ENCODE data around the gene PLCG2. TPM values are rescaled to one million over a fixed set of nuclear protein-coding genes. Genes with fewer than 3 reads are reported as not detected.

Gene PLCG2
- total RNA-seq, 1 experiment from 2014 or later, result 14.4 TPM

- ChIA-PET CTCF (interaction anchor here (1.7 kb wide), 1 partner anchor 63 kb away, joined by 4 read pairs; no protein-coding TSS in a partner anchor), POLR2A (interaction anchor here (0.7 kb wide), 1 partner anchor 1238 kb away, joined by 5 read pairs; no protein-coding TSS in a partner anchor)
- Mint-ChIP-seq H3K27ac (ENCODE audit: unreplicated experiment) (no peak overlapping the region), H3K4me1 (ENCODE audit: low read depth, unreplicated experiment) (no peaks in the 10 kb centered on the region), H3K36me3 (ENCODE audit: insufficient read depth, unreplicated experiment) (no peaks in the 10 kb centered on the region), H3K9me3 (ENCODE audit: unreplicated experiment) (no peaks in the 10 kb centered on the region), H3K4me3 (ENCODE audit: unreplicated experiment) (no peak overlapping the region), H3K27me3 (ENCODE audit: insufficient read depth, unreplicated experiment) (no peaks in the 10 kb centered on the region)
- DNase-seq, result no peak
- Histone ChIP-seq H3K27me3 (replicated peaks; ENCODE audit: control insufficient read depth, insufficient read depth, low read length) (no peaks in the 10 kb centered on the region), H3K9me3 (no peaks in the 10 kb centered on the region), H3K4me1 (no peaks in the 10 kb centered on the region), H3K4me3 (ENCODE audit: low read depth, low read length) (no peak overlapping the region), H3K36me3 (ENCODE audit: control insufficient read depth, insufficient read depth, low read length) (no peaks in the 10 kb centered on the region)
- TF ChIP-seq CTCF (IDR thresholded peaks at IDR 0.05; ENCODE audit: insufficient read depth in 1 of 2, low read depth in 1 of 2, low read length in 1 of 2, severe bottlenecking in 1 of 2, unreplicated experiment in 1 of 2), result no peak
- BruUV-seq (replicated peaks), result no TSS peak
- intact Hi-C loops (cut with micrococcal nuclease; ENCODE audit: unreplicated experiment), result no loop called here
Observed at GRCh38 chr16:81810361-81810760, 31.3 kb downstream of the PLCG2 start.

- no peak for TF ChIP-seq CTCF (IDR thresholded peaks at IDR 0.05; ENCODE audit: insufficient read depth in 1 of 2, low read depth in 1 of 2, low read length in 1 of 2, severe bottlenecking in 1 of 2, unreplicated experiment in 1 of 2)
- no peak for DNase-seq
- H3K27me3 ChIP-seq (replicated peaks; ENCODE audit: control insufficient read depth, insufficient read depth, low read length), result no peaks in the 10 kb centered on the region
- no TSS peak for BruUV-seq (replicated peaks)
- no peaks in the 10 kb centered on the region for H3K4me1 Mint-ChIP-seq (ENCODE audit: low read depth, unreplicated experiment)
- intact Hi-C loops (cut with micrococcal nuclease; ENCODE audit: unreplicated experiment), result no loop called here
- CTCF ChIA-PET, result no interaction called here
- H3K36me3 ChIP-seq (ENCODE audit: control insufficient read depth, insufficient read depth, low read length), result no peaks in the 10 kb centered on the region
- H3K36me3 Mint-ChIP-seq (ENCODE audit: insufficient read depth, unreplicated experiment), result no peaks in the 10 kb centered on the region
- H3K27me3 Mint-ChIP-seq (ENCODE audit: insufficient read depth, unreplicated experiment), result no peaks in the 10 kb centered on the region
- H3K27ac Mint-ChIP-seq (ENCODE audit: unreplicated experiment), result no peak overlapping the region
- no peaks in the 10 kb centered on the region for H3K9me3 Mint-ChIP-seq (ENCODE audit: unreplicated experiment)
- POLR2A ChIA-PET, result no interaction called here
- no peaks in the 10 kb centered on the region for H3K9me3 ChIP-seq
- no peak overlapping the region for H3K4me3 ChIP-seq (ENCODE audit: low read depth, low read length)
- H3K4me1 ChIP-seq, result no peaks in the 10 kb centered on the region
- H3K4me3 Mint-ChIP-seq (ENCODE audit: unreplicated experiment), result no peak overlapping the region
Observed at GRCh38 chr16:81810894-81811538, 31.9 kb downstream of the PLCG2 start.

GRCh38 chr16:81813648-81814047 is 34.6 kb downstream of the PLCG2 start:
- Histone ChIP-seq H3K36me3 (ENCODE audit: control insufficient read depth, insufficient read depth, low read length) (no peaks in the 10 kb centered on the region), H3K9me3 (no peaks in the 10 kb centered on the region), H3K4me3 (ENCODE audit: low read depth, low read length) (no peak overlapping the region), H3K4me1 (no peaks in the 10 kb centered on the region), H3K27me3 (replicated peaks; ENCODE audit: control insufficient read depth, insufficient read depth, low read length) (no peaks in the 10 kb centered on the region)
- Mint-ChIP-seq H3K36me3 (ENCODE audit: insufficient read depth, unreplicated experiment) (no peaks in the 10 kb centered on the region), H3K4me3 (ENCODE audit: unreplicated experiment) (no peak overlapping the region), H3K27me3 (ENCODE audit: insufficient read depth, unreplicated experiment) (no peaks in the 10 kb centered on the region), H3K27ac (ENCODE audit: unreplicated experiment) (no peak overlapping the region), H3K4me1 (ENCODE audit: low read depth, unreplicated experiment) (no peaks in the 10 kb centered on the region), H3K9me3 (ENCODE audit: unreplicated experiment) (no peaks in the 10 kb centered on the region)
- intact Hi-C loops (cut with micrococcal nuclease; ENCODE audit: unreplicated experiment), result no loop called here
- ChIA-PET POLR2A (no interaction called here), CTCF (no interaction called here)
- BruUV-seq (replicated peaks), result no TSS peak
- no peak for TF ChIP-seq CTCF (IDR thresholded peaks at IDR 0.05; ENCODE audit: insufficient read depth in 1 of 2, low read depth in 1 of 2, low read length in 1 of 2, severe bottlenecking in 1 of 2, unreplicated experiment in 1 of 2)
- DNase-seq, result no peak

Measured in Caco-2 (cell line).